ENCODE measurements around the gene PRDX2. TPM values are rescaled to one million over a fixed set of nuclear protein-coding genes. Genes with fewer than 3 reads are reported as not detected.

PRDX2 gene
- polyA plus RNA-seq, 1 of the 3 experiments (the other 2 are of a cell fraction): 341 TPM

- no peak overlapping the region for H3K9ac ChIP-seq
- H3K9me2 ChIP-seq: no peaks in the 10 kb centered on the region
- H3K9me3 ChIP-seq: no peaks in the 10 kb centered on the region
- POLR2A ChIA-PET: interaction anchor here (1.3 kb wide), 1 partner anchor 34 kb away, joined by 3 read pairs; the partner anchor contains the start of gene THSD8
- 7% methylated on average over 3 of the region's 6 CpGs for WGBS (ENCODE audit: low lambda C conversion rate)
- peaks cover 33% of the 10 kb centered on the region for H3F3A ChIP-seq (replicated peaks; ENCODE audit: insufficient read depth)
- TF ChIP-seq FOXM1 (IDR thresholded peaks at IDR 0.05; ENCODE audit: low read depth) (no peak), RAD21 (IDR thresholded peaks at IDR 0.05; ENCODE audit: low read length) (no peak), USF2 (IDR thresholded peaks at IDR 0.05; ENCODE audit: borderline replicate concordance, low read depth, low read length) (no peak), NRF1 (IDR thresholded peaks at IDR 0.05; ENCODE audit: low read depth, low read length) (no peak), POLR2AphosphoS5 (IDR thresholded peaks at IDR 0.05; ENCODE audit: low read depth, low read length) (no peak), TCF12 (IDR thresholded peaks at IDR 0.05) (no peak), TAF1 (IDR thresholded peaks at IDR 0.05; ENCODE audit: borderline replicate concordance, low read depth, low read length) (no peak), MAX (IDR thresholded peaks at IDR 0.05; ENCODE audit: low read depth) (no peak), EP300 (IDR thresholded peaks at IDR 0.05; ENCODE audit: borderline replicate concordance in 1 of 2, low read depth in 1 of 2, low read length in 1 of 2) (no peak)
- TF ChIP-seq, protein P1, sequence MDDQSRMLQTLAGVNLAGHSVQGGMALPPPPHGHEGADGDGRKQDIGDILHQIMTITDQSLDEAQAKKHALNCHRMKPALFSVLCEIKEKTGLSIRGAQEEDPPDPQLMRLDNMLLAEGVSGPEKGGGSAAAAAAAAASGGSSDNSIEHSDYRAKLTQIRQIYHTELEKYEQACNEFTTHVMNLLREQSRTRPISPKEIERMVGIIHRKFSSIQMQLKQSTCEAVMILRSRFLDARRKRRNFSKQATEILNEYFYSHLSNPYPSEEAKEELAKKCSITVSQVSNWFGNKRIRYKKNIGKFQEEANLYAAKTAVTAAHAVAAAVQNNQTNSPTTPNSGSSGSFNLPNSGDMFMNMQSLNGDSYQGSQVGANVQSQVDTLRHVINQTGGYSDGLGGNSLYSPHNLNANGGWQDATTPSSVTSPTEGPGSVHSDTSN (IDR thresholded peaks at IDR 0.05): no peak
- TF ChIP-seq, protein P2, sequence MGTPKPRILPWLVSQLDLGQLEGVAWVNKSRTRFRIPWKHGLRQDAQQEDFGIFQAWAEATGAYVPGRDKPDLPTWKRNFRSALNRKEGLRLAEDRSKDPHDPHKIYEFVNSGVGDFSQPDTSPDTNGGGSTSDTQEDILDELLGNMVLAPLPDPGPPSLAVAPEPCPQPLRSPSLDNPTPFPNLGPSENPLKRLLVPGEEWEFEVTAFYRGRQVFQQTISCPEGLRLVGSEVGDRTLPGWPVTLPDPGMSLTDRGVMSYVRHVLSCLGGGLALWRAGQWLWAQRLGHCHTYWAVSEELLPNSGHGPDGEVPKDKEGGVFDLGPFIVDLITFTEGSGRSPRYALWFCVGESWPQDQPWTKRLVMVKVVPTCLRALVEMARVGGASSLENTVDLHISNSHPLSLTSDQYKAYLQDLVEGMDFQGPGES (IDR thresholded peaks at IDR 0.05; ENCODE audit: low read depth, low read length): no peak
- H2AFZ ChIP-seq (ENCODE audit: low read depth): no peak overlapping the region
- no peaks in the 10 kb centered on the region for H4K20me1 ChIP-seq (ENCODE audit: insufficient read depth)
- H3K4me3 ChIP-seq (ENCODE audit: low read depth in 2 of 2, low read length in 1 of 2): no peak overlapping the region
- H3K79me2 ChIP-seq (ENCODE audit: insufficient read depth): no peaks in the 10 kb centered on the region
- H3K27ac ChIP-seq (ENCODE audit: low read depth in 2 of 2, low read length in 1 of 2): peak overlapping the region in 1 of 2 experiments; percentile 22; a peak in 2 of 4 replicates
- no peaks in the 10 kb centered on the region for H3K36me3 ChIP-seq (replicated peaks in 1 of 2; ENCODE audit: control insufficient read depth in 1 of 2, insufficient read depth in 2 of 2, low read length in 1 of 2)
- H3K27me3 ChIP-seq (ENCODE audit: insufficient read depth): no peaks in the 10 kb centered on the region
- CTCF ChIA-PET: interaction anchor here (0.9 to 3.1 kb wide), 3 partner anchors 30 to 78 kb away, joined by 4 to 15 read pairs (median 4); partner anchors contain the start of gene RNASEH2A
- peaks cover 5 to 57% of the 10 kb centered on the region in 2 experiments; a peak in 2 of 4 replicates for H3K4me1 ChIP-seq (ENCODE audit: control insufficient read depth in 1 of 2, insufficient read depth in 2 of 2, low read depth in 1 of 2, low read length in 1 of 2)
- no peak overlapping the region for H3K4me2 ChIP-seq
- no peak for DNase-seq
These were observed 34.9 kb upstream of the PRDX2 start for GRCh38 chr19:12836529-12836863.

GRCh38 chr19:12834976-12835757 lies 33.6 kb upstream of the PRDX2 start:
- peak; percentile 85 for DNase-seq
- Histone ChIP-seq H3K36me3 (replicated peaks in 1 of 2; ENCODE audit: control insufficient read depth in 1 of 2, insufficient read depth in 2 of 2, low read length in 1 of 2) (no peaks in the 10 kb centered on the region), H3K79me2 (ENCODE audit: insufficient read depth) (no peaks in the 10 kb centered on the region), H4K20me1 (ENCODE audit: insufficient read depth) (no peaks in the 10 kb centered on the region), H3K9ac (no peak overlapping the region), H2AFZ (ENCODE audit: low read depth) (no peak overlapping the region), H3K4me2 (no peak overlapping the region; the same call in 1 of the 2 replicates), H3K9me2 (no peaks in the 10 kb centered on the region), H3F3A (replicated peaks; ENCODE audit: insufficient read depth) (peaks cover 33% of the 10 kb centered on the region), H3K4me3 (ENCODE audit: low read depth in 2 of 2, low read length in 1 of 2) (peak overlapping the region in 1 of 2 experiments; percentile 17; a peak in 1 of 4 replicates), H3K27ac (ENCODE audit: low read depth in 2 of 2, low read length in 1 of 2) (peak overlapping the region in 1 of 2 experiments; percentile 43; a peak in 2 of 4 replicates), H3K9me3 (no peaks in the 10 kb centered on the region), H3K4me1 (ENCODE audit: control insufficient read depth in 1 of 2, insufficient read depth in 2 of 2, low read depth in 1 of 2, low read length in 1 of 2) (peaks cover 5 to 46% of the 10 kb centered on the region in 2 experiments; a peak in 2 of 4 replicates), H3K27me3 (ENCODE audit: insufficient read depth) (no peaks in the 10 kb centered on the region)
- ChIA-PET POLR2A (interaction anchor here (1.2 kb wide), 1 partner anchor 103 kb away, joined by 4 read pairs; the partner anchor contains the start of gene CALR), CTCF (interaction anchor here (0.6 to 1.5 kb wide), 5 partner anchors 29 to 130 kb away, joined by 3 to 4 read pairs (median 3); partner anchors contain the start of gene RNASEH2A)
- WGBS (ENCODE audit: low lambda C conversion rate): 21% methylated on average over 22 of the region's 39 CpGs
- TF ChIP-seq EP300 (IDR thresholded peaks at IDR 0.05; ENCODE audit: borderline replicate concordance in 1 of 2, low read depth in 1 of 2, low read length in 1 of 2) (no peak), CHD2 (IDR thresholded peaks at IDR 0.05; ENCODE audit: low read length, partially characterized antibody) (no peak), FOXM1 (IDR thresholded peaks at IDR 0.05; ENCODE audit: low read depth) (no peak), TAF1 (IDR thresholded peaks at IDR 0.05; ENCODE audit: borderline replicate concordance, low read depth, low read length) (no peak), FOSL2 (IDR thresholded peaks at IDR 0.05; ENCODE audit: borderline replicate concordance, low read depth) (no peak), ELF1 (IDR thresholded peaks at IDR 0.05) (no peak), TCF12 (IDR thresholded peaks at IDR 0.05) (no peak)
